DMS53 treated with DMSO at 0.1 percent for 48 hours (cell line): ENCODE measurements around the gene INPP4A.
"Not testable (repeated sequence)": the region's sequence is repeated elsewhere in the genome, so short reads cannot be mapped to it uniquely, and the experiment has no call there.

Experiments used
- DNase-seq: peaks from one replicate; lab custom pipeline; 2025; ENCODE audit not compliant: unreplicated experiment; lab: John Stamatoyannopoulos, UW

The INPP4A gene

GRCh38 chr2:98578231-98578630, 133.6 kb downstream of the INPP4A start:
- DNase-seq = no peak

DNA sequence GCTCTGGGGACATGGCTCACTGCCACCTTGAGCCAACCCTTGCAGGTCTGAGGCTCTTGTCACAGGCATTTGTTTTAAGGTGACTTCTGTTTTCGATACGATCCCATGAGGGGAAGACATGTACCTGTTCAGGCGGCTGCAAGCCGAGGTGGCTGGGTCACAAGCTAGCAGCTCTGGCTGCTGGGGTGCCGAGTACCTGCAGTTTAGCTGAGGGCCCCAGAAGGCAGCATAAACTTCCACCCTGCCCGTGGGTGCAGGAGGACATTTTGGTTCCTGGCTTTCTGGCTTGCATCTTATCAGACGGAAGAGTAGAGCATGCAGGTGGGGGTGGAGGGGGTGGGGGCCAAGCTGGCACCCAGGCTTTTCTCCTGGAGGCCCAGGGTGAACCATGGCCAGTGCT, 135.3 kb downstream of the INPP4A start:
- no peak for DNase-seq

DNA sequence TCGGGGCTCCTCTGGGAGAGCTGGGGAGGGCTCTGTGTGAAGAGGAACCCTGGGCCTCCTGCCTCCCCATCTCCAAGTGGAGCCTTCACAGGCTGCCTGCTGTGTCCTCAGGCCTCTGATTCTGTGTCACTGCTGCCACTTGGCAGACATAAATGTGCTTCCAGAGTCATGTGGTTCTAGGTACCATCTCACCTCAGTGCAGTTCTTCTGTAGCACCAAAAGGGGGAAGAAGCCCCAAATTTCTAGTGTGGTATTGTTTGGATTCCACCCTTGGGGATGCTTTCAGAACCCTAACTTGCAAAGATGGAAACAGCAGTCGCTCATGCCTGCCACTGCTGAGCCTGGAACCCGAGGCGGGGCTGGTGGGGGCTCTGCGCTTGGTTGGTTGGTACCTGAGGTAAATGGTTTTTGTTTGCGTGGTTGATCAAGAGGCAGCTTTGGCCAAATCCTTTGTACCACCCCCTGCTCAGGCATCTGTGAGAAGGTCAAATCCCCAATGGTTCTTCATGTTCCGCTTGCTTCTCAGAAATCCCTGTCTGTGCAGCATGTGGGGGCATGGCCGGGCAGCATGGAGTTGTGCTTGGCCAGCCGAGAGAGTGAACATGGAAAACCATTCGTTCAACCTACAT, 136.1 kb downstream of the INPP4A start:
- DNase-seq = no peak

- DNase-seq = no peak
Observed at GRCh38 chr2:98582523-98582922, 137.9 kb downstream of the INPP4A start.

- no peak for DNase-seq
Observed at GRCh38 chr2:98583276-98583675, 138.6 kb downstream of the INPP4A start.

DNA sequence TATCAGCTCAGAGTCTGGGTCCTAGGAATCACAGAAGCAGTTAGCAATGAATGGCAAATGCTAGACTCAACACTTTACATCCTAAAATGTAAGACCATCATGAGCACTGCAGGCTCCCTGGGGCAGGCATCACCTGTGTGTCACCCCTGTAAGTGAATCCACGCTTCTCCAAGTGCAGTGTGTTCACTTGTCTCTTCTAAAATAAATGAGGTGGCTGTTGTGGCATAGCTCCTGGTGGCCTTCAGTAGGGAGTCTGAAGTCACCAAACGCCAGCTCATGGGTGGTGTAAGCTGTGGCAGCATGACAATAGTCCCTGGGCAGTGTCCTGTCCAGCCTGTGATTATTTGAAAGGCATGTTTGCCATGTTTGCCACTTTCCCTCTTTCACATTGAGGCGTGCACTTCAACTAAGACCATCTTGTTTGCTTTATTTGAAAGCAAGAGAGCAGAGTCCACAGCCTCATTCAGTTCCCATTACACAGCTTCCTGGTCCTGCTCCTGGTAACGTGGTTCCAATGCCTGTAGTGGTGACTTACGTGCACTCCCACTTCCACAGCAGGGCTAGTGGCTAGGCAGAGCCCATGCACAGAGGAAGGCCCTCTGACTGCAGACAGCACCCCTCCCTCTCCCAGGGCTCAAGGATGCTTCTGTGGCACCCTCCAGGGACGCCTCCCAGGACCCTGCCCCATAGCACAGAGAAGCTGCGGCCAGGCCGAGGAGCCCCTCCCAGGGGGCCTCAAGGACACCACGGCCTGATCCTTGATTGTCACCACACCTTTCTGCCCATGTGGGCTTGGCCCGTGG, 139.4 kb downstream of the INPP4A start:
- DNase-seq = peak; percentile 98

DNA sequence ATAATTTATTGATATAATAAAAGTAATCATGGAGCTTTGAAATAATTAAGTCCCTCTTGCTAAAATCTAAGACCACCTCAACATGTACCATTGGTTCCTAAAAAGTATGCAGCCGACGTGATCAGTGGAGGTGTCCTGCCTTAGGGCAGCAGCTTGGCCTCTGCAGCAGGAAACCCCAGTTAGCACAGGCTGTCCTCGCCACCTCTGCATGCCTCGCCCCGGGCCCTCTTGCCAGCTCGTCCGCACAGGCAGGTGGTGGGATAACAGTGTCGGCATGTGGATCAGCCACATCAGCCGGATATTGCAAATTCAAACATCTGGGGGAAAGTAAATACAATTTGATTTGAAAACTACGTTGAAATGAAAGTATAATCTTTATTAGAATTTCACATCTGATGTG, 140.7 kb downstream of the INPP4A start:
- DNase-seq = no peak

GRCh38 chr2:98586551-98587140, 142.0 kb downstream of the INPP4A start:
- no peak for DNase-seq

GRCh38 chr2:98588880-98589431, 144.3 kb downstream of the INPP4A start:
- no peak for DNase-seq

GRCh38 chr2:98589489-98589888, 144.8 kb downstream of the INPP4A start:
- no peak for DNase-seq

DNA sequence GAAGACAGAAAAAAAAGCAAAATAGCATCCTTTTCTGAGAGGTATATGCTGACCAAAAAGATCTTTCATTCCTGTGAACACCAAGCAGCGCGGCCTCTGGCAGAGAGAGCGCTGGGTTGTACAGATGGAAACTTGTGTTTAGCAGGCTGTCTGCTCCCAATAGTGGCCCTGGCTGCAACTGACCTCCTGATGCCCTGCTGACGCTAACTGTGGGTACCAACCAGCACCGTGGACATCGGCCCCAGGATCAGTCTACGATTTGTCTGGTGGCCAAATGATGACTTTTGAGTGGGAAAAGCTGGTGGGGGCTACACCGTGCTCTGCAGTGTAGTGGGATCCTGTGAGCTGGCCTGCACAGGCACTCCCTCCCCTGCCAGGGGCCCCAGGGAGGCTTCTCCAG, 147.9 kb downstream of the INPP4A start:
- no peak for DNase-seq

DNA sequence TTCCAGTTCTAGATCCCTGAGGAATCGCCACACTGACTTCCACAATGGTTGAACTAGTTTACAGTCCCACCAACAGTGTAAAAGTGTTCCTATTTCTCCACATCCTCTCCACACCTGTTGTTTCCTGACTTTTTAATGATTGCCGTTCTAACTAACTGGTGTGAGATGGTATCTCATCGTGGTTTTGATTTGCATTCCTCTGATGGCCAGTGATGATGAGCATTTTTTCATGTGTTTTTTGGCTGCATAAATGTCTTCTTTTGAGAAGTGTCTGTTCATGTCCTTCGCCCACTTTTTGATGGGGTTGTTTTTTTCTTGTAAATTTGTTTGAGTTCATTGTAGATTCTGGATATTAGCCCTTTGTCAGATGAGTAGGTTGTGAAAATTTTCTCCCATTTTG, 150.0 kb downstream of the INPP4A start:
- not testable (repeated sequence) for DNase-seq

GRCh38 chr2:98598781-98599428, 154.2 kb downstream of the INPP4A start:
- DNase-seq = peak; percentile 62

- peak; percentile 76 for DNase-seq
Observed at GRCh38 chr2:98601532-98602132, 157.0 kb downstream of the INPP4A start.

- DNase-seq = no peak
Observed at GRCh38 chr2:98604547-98604946, 159.9 kb downstream of the INPP4A start.

- DNase-seq = no peak
Observed at GRCh38 chr2:98605076-98605475, 160.4 kb downstream of the INPP4A start.

DNA sequence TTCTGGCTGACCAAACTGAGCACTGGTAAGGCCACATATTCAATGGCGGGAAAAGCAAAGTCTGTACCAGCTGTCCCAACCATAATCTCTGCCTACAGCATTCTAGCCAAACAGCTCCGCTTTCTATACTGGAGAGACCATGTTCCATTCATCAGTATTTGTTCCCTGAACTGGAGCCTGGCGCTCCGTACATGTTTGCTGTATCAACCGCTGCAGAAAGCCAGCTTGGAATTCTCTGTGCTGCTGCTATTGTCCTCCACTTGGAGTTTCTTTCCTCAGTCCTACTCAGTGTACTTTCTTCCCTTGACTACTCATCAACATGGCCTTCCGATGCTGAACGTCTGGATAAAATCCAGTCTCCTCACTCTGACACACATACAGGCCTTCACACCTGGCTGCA, 161.8 kb downstream of the INPP4A start:
- no peak for DNase-seq

- no peak for DNase-seq
Observed at GRCh38 chr2:98607104-98607503, 162.4 kb downstream of the INPP4A start.

- DNase-seq = no peak
Observed at GRCh38 chr2:98607741-98608115, 163.1 kb downstream of the INPP4A start.

DNA sequence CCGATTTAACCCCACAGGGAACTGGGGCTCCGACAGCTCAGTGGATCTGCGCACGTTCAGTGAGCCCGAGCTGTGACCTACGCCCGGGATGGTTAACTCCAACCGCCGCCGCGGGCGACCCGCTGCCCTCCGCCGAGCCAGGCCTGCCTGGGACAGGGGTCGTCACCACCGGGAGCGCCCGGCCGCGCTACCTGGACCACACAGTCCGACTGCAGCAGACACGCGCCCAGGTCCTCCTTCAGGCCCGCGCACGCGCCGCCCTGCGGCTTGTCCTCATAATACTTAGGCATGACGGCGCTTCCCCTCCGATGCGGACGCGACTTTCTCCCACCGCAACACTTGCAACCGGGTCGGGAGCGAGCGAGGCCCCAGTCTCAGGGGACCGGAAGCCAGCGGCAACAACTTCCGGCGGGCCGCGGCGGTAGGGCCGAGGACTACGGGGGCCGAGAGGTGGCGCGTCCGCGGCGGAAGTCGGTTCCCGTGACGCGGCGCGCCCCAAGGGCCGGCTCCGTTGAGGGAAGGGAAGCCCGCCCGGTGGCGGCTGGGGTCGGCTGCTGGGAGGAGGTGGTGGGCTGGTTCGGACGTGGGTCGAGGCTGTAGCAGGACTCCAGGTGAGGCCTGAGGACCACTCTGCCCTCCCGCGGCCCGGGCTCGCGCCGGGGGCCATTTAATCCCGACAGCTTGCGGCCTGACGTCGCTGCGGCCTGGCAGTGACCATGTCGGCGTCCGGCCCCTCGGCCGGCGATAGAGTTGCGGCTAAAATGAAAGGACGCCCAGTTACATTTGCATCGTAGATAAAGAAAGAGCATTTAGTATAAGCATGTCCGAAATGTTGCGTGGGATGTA, 163.7 kb downstream of the INPP4A start, which contains the start of the genes COA5 and UNC50:
TSS of gene COA5 (minus strand) at position 397 of the 846 bp plus-strand sequence. CDS start at position 290, 107 bp downstream.
TSS of gene UNC50 (plus strand) at position 474 of the 846 bp plus-strand sequence. CDS start 1,171 bp downstream, outside the sequence.
- peak; percentile 90 for DNase-seq
